GM12874 (cell line): ENCODE measurements around the gene UGT1A9.

ENCODE experiments used
- CTCF ChIP-seq: IDR thresholded peaks from 2 replicates; pipeline ENCODE4 v1.5.1; 2011; ENCODE audit warnings: low read depth, mild to moderate bottlenecking, control low read depth, low read length, moderate library complexity; ENCODE audit not compliant: insufficient read depth

Gene UGT1A9

GRCh38 chr2:233714121-233714520, 42.4 kb downstream of the UGT1A9 start:
- no peak for TF ChIP-seq CTCF

GRCh38 chr2:233718552-233718951, 46.9 kb downstream of the UGT1A9 start, which contains the start of gene UGT1A4:
UGT1A4 (plus strand) TSS chr2:233718736; CDS start chr2:233718821, 85 bp downstream.
- no peak for TF ChIP-seq CTCF

- no peak for TF ChIP-seq CTCF
These were observed 57.1 kb downstream of the UGT1A9 start, which contains the start of gene UGT1A3 for GRCh38 chr2:233728723-233729301. UGT1A3 (plus strand) TSS chr2:233729042; CDS start chr2:233729127, 85 bp downstream.

- TF ChIP-seq CTCF, result no peak
These were observed 69.2 kb downstream of the UGT1A9 start for GRCh38 chr2:233740870-233741269.

GRCh38 chr2:233743464-233744259, 72.0 kb downstream of the UGT1A9 start:
- TF ChIP-seq CTCF, result no peak

GRCh38 chr2:233745073-233745755, 73.5 kb downstream of the UGT1A9 start:
- no peak for TF ChIP-seq CTCF
